Chondrocyte (in vitro differentiated cells): ENCODE results near the gene ZNF438. TPM values are rescaled to one million over a fixed set of nuclear protein-coding genes. Genes with fewer than 3 reads are reported as not detected.

Experiments
- DNase-seq: peaks from one replicate; pipeline ENCODE4 v3.0.0; 2021; ENCODE audit warnings: mixed read lengths, low spot score
- H3K27ac Mint-ChIP-seq: one replicate; pipeline ENCODE4 v1.8.0; 2021; ENCODE audit warnings: mild to moderate bottlenecking, moderate library complexity, mixed read lengths; ENCODE audit not compliant: unreplicated experiment
- H3K27me3 Mint-ChIP-seq: 2 replicates; pipeline ENCODE4 v1.8.0; 2021; ENCODE audit warnings: low read depth, mixed read lengths
- H3K36me3 Mint-ChIP-seq: 2 replicates; pipeline ENCODE4 v1.8.0; 2021; ENCODE audit warnings: low read depth, mixed read lengths
- H3K4me1 Mint-ChIP-seq: 2 replicates; pipeline ENCODE4 v1.8.0; 2021; ENCODE audit warnings: low read depth, mild to moderate bottlenecking, mixed read lengths
- H3K4me3 Mint-ChIP-seq: one replicate; pipeline ENCODE4 v1.8.0; 2021; ENCODE audit warnings: mild to moderate bottlenecking, moderate library complexity, mixed read lengths; ENCODE audit not compliant: unreplicated experiment
- H3K9me3 Mint-ChIP-seq: 2 replicates; pipeline ENCODE4 v1.8.0; 2021; ENCODE audit warnings: low read depth, mixed read lengths
- total RNA-seq: library from RNA; stranded (reverse); gene quantifications from 3 replicates; pipeline ENCODE4 v1.2.1, GENCODE V29; 2021
- TF ChIP-seq, protein P1 (sequence below): fragments of 200-600 bp; sonication (generic); IDR thresholded peaks from 2 replicates; pipeline ENCODE4 v1.5.0; 2021; ENCODE audit warnings: antibody characterized with exemption, mild to moderate bottlenecking, moderate library complexity

Gene ZNF438
- total RNA-seq, 1 donor from 2014 or later: 4.9 TPM

DNA sequence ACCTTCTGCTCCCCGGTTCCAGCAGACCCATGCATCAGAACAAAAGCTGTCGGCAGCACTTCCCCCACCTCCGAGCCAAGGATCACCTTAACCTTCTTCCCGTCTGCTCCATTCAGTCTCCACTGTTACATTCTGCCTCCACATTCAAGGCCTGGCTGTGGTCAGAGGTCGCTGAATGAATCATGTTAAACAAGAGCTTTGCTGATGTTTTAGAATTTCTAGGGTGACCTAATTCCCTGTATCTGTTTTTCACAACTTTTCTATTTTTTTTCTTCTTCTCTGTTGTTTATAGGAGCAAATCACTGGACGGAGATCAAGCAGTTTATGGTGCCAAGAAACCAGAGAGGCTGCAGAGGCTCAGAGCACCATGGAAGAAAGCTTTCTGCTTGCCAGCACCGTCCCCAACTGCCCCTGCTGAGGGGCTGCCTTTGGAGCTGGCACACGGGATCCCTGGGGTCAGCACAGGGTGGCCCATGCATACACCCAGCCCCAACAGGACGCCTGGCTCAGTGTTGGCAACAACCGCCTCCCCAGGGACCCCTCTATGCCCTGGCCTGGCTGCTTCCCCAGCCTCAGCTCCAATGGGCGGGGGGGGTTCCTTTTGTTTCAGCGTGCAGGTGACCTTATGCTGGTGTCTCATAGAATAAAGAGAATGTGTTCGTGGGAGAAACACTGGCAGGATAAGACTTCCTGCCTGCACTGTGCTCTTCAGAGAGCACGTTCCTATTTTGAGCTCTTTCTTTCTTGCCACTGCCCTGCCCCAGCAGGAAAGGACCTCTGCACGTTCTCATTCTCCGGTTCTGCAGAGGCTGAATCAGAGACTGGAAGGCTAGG is 219.4 kb downstream of the ZNF438 start:
- H3K4me3 Mint-ChIP-seq: no peak overlapping the region
- H3K9me3 Mint-ChIP-seq: no peaks in the 10 kb centered on the region
- peaks cover 40% of the 10 kb centered on the region for H3K4me1 Mint-ChIP-seq
- TF ChIP-seq, protein P1, sequence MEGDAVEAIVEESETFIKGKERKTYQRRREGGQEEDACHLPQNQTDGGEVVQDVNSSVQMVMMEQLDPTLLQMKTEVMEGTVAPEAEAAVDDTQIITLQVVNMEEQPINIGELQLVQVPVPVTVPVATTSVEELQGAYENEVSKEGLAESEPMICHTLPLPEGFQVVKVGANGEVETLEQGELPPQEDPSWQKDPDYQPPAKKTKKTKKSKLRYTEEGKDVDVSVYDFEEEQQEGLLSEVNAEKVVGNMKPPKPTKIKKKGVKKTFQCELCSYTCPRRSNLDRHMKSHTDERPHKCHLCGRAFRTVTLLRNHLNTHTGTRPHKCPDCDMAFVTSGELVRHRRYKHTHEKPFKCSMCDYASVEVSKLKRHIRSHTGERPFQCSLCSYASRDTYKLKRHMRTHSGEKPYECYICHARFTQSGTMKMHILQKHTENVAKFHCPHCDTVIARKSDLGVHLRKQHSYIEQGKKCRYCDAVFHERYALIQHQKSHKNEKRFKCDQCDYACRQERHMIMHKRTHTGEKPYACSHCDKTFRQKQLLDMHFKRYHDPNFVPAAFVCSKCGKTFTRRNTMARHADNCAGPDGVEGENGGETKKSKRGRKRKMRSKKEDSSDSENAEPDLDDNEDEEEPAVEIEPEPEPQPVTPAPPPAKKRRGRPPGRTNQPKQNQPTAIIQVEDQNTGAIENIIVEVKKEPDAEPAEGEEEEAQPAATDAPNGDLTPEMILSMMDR: no peak
- DNase-seq: no peak
- no peaks in the 10 kb centered on the region for H3K27me3 Mint-ChIP-seq
- peak overlapping the region; percentile 83 for H3K27ac Mint-ChIP-seq
- H3K36me3 Mint-ChIP-seq: no peaks in the 10 kb centered on the region

DNA sequence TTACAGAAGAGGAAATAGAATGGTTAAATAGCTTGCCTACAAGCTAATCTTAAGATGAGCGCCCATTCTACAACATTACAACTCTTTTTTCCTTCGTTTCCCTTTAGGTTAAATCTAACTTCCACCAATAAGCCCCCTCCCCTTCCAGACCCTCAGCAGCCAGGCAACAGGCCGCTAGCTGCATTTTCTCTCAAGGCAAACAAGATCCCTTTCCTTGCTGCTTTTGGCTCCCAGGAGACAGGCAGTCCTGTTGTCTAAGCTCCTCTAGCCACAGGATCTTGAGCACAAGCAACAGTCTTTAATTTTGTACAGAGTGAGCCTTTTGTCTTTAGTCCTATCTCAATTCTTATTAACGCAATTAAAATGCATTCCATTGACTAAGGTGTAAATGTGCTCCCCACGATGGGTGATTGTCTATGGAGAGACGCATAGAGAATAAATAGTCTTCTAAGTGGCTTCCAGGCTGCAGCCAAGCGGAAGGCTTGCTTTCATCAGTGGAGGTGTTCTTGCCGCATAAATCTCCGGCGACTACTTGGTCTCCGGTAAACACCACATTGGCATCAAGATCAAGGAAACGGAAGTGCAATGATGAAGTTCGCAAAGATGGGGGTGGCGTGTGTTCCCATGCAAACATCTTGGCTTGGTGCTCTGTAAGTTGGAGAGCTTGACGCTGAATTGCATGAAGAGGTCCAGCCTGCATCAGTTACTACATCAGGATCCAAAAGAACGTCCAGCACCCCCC is 220.2 kb downstream of the ZNF438 start:
- no peak overlapping the region for H3K27ac Mint-ChIP-seq
- peaks cover 37% of the 10 kb centered on the region for H3K4me1 Mint-ChIP-seq
- H3K36me3 Mint-ChIP-seq: no peaks in the 10 kb centered on the region
- H3K27me3 Mint-ChIP-seq: no peaks in the 10 kb centered on the region
- DNase-seq: no peak
- no peak overlapping the region for H3K4me3 Mint-ChIP-seq
- TF ChIP-seq, protein P1: no peak
- no peaks in the 10 kb centered on the region for H3K9me3 Mint-ChIP-seq

DNA sequence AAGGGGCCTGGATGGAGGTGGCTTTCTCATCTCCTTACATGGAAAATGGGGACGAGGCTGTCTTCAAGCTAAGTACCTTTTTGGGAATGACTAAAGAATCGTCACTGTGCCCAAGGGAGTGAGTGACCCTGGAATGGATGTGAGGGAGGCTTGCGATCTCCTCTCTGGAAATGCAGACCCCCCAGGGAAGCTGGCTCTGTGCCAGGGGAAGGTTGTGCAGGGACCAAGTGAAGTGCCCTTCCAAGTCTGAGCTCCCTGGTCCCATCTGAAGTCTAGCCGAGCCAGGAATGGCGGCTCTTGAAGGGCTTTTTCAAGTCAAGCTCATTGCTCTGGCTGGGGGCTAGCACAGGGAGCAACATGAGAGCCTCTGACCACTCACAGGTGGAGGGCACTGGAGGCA is 221.2 kb downstream of the ZNF438 start:
- Mint-ChIP-seq H3K4me3 (no peak overlapping the region), H3K36me3 (no peaks in the 10 kb centered on the region)

DNA sequence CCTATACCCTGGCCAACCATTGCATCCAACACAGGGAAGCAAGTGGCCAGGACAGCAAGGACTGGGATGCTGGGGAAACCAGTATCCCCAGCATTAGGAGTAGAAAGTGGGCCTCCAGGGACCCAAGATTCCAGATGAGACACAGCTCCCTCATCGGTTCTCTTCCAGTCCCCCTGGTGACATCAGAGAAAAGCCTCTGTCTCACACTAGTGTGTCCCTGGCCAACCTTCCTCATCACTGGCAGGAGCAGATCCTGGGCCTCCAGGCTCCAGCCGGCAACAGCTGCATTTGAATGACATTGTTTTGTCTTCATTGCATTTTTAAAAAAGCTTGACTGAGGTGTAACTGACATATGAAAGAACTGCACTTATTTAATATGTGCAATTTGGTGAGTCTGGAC is 224.8 kb downstream of the ZNF438 start:
- no peak overlapping the region for H3K27ac Mint-ChIP-seq
- no peaks in the 10 kb centered on the region for H3K27me3 Mint-ChIP-seq
- peaks cover 22% of the 10 kb centered on the region for H3K4me1 Mint-ChIP-seq
- H3K36me3 Mint-ChIP-seq: no peaks in the 10 kb centered on the region
- no peak overlapping the region for H3K4me3 Mint-ChIP-seq
- no peaks in the 10 kb centered on the region for H3K9me3 Mint-ChIP-seq
- TF ChIP-seq, protein P1: no peak
- no peak for DNase-seq

More for the DNA sequence above, 221.2 kb downstream of the ZNF438 start:
- Mint-ChIP-seq H3K27ac (no peak overlapping the region), H3K4me1 (peaks cover 35% of the 10 kb centered on the region), H3K27me3 (no peaks in the 10 kb centered on the region), H3K9me3 (no peaks in the 10 kb centered on the region)
- DNase-seq: no peak
- TF ChIP-seq, protein P1: no peak

DNA sequence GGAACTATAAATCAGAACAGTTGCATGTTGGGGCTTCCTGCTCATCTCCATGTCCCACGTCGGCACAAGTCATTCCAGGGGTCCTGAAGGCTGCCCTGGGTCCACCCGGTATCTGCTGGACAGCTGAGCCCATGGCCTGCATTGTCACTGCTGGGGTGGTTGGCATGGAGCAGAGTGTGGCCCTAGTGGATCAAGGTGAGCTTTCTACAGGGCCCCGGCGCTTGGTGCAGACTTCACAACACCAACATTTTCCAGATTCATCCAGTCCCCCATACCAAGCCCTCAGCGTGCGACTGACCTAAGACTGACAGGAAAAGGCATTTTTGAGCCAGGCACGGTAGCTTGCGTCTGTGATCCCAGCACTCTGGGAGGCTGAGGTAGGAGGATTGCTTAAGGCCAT is 226.6 kb downstream of the ZNF438 start:
- no peak for DNase-seq
- no peaks in the 10 kb centered on the region for H3K27me3 Mint-ChIP-seq
- no peak overlapping the region for H3K27ac Mint-ChIP-seq
- H3K4me3 Mint-ChIP-seq: no peak overlapping the region
- no peaks in the 10 kb centered on the region for H3K9me3 Mint-ChIP-seq
- TF ChIP-seq, protein P1: no peak
- no peaks in the 10 kb centered on the region for H3K36me3 Mint-ChIP-seq
- peaks cover 20% of the 10 kb centered on the region for H3K4me1 Mint-ChIP-seq
